Left hindlimb (tissue), 1 donor: ENCODE data around the gene ALK.

Experiments
- DNase-seq: peaks from one replicate; pipeline ENCODE4 v3.0.0-alpha.2; 2018

The ALK gene

DNA sequence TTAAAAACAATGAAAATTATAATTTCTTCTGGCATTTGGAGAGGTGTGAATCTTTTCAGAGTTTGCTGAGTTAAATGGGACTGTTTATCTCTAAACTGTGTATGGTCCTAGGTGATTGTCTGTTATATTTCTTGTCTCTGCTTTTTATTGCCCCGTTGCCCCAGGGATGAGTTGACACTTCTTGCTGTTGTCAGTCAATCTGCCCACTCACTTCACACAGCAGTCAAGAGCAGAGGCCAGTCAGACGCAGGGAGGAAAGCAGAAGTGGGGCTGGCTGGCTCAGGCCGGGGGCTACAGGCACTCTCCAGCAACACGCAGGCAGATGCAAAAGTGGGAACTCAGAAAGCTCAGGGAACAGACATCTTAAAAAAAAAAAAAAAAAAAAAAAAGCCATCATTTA lies 441.0 kb downstream of the ALK start:
- no peak for DNase-seq

DNA sequence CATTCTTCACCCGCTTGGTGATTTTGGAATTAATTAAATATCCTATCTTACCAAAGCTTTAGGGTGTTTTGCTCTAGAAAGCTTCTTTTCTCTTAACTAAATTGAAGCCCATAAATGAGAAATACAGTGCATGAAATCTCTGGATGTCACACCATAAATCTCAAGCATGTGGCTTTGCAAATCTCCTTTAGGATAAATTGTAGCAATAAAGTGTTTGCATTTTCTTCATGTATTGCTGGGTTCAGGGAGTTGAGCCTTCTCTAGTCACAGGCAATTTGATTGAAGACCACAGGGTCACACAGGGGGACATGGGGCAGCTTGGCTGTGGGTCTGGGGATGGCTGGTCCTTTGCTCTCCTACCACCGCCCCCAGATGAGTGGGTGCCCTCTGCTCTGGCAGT lies 442.0 kb downstream of the ALK start:
- no peak for DNase-seq

DNA sequence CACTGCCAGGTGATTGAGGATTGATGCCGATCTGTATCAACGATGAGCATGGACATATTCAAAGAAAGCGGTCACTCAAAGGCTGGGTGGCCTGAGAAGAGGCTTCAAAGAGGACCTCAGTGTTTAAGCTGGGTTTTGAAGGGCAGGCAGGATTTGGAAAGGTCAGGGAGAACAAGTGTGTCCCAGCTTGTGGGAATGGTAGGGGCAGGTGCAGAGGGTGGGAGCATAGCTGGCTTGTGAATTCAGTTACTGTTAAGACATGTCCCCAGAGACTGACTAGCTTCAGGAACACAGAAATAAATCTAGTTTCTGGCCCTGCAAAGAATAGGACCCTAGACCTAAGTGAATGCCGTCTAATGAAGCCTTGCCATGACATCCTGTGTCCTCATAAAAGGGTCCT lies 442.7 kb downstream of the ALK start:
- DNase-seq = no peak

DNA sequence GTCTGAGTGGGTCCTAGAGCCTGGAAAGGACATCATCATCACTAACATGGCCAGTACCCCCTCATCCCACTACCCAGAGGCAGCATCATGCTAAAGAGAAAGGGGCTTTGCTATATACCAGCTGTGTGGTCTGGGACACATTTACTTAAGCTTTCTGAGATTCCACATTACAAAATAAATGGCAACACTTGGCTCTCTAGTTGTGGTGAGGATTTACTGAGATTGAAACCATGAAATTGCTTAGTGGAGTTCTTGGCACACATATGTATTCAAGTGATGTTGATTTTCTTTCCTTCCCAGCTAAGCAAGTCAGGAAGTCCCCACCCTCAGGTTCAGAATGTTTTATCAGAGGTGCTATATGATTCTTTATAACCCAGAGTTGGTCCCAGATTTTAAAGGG lies 444.2 kb downstream of the ALK start:
- DNase-seq = no peak

DNA sequence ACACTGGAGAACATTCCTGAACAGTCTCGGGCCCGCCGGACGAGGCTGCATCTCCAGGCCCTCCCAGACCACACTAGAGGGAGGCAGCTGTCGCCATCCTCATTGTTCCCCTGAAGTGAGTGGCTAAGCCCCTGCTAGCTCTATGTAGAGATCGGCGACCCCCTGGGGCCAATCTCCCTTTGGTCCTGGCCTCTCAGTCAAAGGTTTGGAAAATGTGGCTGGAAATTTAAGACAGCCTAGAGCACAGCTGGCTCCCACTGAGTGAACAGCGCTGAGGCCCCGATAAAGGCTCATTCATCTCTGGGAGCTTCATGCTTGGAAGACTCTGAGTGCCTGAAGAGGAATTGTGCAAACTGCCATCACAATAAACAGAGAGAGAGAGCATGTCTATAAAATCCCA lies 445.9 kb downstream of the ALK start:
- DNase-seq = no peak

DNA sequence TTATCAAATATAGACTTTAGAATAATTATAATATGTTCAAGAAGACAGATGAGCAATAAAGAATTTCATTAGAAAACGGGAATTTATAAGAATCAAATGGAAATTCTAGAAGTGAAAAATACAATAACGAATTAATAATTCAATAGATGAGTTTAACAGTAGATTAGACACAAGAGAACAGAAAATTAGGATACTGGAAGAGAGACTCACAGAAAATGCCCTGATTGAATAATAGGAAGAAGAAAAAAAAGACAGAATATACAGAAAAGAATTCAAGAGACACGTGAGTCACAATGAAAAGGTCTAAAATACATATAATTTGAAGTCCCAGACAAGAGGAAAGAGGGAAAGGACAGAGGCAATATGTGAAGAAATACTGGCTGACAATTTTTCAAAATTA lies 451.4 kb downstream of the ALK start:
- DNase-seq = no peak

DNA sequence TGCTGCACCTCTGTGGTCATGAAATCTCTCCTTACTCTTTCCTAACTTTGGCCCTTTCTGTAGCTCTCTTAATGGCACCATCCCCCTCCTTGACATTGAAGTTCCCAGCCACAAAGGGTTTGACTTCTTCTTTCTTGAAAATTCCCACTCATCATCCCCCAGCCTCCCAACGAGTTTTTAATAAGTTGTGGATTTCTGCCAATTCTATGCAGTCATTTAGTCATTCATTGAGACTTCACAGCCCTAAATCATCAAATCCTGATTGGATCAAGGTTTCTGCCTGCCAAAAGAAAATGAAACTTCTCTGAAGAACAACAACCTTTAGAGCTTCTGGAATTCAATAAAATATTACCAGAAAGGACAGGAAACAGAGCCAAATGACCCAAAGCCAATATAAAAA lies 451.9 kb downstream of the ALK start:
- no peak for DNase-seq

DNA sequence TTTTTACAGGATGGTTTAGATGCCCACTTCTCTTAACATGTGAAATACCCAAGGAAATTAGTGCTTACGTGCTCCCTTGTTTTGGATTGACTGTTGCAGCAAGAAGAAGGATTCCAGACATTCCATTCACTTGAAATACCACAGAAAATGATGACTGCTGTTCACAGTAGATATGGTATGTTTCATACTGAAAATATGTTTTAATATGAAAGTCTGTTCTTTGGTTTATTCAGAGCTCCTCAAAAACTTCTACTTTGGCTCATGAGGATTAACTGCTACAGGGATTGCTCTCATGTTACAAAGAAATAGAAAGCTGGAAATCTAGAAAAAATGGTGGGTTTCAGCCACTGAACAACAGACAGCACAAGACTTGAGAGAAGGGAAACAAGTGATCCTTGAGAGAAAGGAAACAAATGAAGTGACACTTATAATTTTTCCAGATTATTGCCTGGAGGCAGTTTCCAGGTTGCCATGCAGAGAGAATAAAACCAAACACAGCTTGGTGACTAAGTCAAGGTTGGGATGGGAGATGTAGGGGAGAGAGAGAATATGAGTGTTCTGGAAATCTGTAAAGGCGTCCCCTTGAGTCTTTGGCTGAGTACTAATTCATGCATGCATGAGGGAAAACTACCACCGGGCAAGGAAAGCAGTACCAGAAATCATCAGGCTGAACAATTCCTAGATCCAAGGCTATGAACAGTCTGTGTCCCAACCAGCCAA lies 458.0 kb downstream of the ALK start:
- no peak for DNase-seq

DNA sequence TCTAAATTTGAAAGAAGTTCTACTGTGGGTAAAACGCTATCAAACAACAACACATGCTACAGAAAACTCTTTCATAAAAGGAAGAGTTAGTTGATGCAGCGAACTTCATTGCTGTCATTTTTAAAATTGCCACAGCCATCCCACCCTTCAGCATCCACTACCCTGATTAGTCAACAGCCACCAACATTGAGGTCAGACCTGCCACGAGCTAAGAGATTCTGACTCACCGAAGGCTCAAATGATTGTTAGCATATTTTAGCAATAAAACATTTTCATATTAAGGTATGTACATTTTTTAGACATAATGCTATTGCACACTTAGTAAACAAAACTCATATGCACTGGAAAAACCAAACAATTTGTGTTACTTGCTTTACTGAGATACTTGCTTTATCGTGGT lies 459.1 kb downstream of the ALK start:
- no peak for DNase-seq

DNA sequence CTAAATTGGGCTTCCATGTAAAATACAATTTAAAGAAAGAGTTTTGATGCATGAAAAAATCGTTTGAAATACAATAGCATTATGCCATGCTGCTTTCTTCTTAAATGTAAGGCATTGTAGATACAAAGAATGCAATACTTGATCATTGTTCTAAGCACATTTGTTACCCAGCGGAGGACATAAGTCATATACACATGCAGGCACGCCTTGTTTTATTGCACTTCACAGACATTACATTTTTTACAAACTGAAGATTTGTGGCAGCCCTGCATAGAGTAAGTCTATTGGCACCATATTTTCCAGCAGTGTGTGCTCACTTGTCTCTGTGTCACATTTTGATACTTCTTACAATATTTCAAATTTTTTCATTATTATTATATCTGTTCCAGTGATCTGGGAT lies 461.2 kb downstream of the ALK start:
- DNase-seq = no peak

DNA sequence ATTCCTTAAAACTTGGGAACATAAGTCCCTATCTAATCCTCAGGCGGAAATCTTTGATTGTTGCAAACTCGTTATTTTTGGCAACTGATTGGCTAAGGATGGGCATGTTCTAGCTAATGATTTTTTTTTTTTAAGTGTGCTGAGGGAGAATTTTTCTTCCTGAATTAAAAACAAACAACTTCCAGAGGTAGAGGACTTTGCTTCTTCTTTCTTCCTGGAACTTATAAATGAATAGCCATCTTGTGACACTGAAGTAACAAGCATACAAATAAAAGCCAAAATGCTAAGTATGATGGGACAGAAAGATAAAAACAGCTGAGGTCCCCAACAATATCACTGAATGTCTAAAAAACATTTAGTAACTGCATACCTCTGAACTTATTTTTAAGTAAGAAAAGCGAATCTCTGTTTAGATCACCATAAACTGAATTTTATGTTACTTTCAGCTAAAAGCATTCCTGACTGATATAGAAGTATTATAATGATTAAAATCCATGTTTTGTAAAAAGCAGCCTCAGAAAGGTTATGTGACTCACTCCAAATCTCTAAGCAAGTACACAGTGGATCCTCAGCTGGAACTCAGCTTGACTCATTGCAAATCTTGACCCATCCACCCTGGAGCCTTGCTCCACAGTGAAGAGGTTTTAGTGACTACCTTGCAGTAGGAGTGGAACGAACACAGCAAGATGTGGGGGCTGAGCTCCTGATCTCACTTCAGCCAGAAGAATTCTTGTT lies 461.8 kb downstream of the ALK start:
- DNase-seq = no peak

DNA sequence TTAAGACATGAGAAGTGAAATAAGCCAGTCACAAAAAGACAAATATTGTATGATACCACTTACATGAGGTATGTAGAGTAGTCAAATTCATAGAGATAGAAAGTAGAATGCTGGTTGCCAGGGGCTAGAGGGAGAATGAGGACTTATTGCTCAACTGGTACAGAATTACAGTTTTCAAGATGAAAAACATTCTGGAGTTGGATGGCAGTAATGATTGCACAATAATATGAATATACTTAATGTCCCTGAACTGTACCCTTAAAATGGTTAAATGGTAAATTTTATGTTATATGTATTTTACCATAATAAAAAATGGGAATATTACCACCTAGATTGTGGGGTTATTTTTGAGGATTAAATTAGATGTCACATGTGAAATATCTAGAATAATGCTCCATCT lies 465.0 kb downstream of the ALK start:
- DNase-seq = no peak

DNA sequence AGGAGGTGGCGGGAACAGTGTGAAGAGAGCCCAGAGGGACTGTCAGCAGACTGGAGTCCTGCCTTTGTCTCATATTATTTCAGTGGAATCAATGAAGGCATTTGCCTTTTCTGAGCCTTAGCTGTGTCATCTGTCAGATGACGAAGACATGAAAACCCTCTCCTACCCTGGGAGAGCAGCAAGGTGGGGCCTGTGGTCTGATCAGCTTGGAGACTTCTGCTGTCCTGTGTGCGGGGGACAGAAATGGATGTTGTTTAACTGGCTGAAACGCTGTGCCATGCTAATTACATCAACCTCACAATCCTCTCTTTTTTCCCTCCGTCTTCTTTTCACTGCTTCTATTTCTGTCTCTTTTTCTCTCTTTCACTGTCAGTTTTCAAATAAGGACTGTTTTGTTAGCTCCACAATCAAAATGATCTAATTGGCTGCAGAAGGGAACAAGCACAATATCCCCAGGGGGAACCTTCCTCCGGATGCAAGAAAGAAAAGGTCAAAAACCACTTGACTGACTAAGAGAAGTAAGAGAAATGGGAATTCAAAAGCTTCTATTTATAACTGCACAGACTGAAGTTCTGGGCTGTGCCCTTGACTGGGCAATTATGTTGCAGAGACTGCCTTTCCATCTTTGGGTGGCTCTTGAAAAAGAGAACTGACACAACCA lies 466.1 kb downstream of the ALK start:
- DNase-seq = no peak

DNA sequence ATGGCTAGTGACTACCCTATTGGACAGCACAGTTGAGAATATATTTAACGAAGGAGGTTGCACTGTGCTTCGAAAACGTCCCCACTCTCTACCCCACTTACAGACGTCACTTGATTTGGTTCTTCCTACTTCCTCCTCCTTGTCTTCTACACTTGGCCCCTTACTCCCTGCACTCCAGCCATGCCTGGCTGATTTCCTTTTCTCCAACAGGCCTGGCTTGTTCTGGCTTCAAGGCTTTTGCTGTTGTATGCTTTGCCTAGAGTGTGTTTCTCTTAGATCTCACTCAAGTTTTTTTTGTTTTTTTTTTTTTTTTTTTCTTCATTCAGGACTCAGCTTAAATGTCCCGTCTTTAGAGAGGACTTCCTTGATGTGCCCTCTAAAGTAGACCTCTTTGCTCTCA lies 469.4 kb downstream of the ALK start:
- no peak for DNase-seq

DNA sequence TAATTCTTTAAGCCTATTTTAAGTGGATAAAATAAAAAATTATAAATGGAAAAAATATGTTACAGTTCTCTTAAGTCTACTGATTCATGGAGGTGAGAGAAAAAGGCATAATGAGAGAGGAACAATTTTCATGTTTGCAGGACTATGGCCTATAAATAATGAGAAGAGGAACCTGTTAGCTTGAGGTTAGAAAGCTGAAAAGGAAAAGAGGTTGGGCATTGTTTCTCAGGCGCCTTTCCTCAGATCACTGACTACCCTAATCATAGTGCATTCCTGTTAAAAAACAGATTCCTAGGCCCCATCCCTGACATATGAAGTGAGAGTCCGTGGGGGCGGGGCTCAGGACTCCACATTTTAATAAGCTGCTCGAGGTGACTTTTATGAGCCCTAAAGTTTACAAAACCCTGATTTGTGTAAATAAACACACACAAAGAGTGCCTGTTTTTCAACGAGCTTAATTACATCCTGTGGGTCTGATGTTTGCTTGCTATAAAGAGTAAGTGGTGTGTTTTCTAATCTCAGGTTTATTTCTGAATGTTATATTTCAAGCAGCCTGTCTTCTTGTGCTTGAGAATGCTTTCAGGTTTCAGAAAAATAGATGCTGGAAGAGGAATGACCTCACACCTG lies 470.7 kb downstream of the ALK start:
- no peak for DNase-seq

DNA sequence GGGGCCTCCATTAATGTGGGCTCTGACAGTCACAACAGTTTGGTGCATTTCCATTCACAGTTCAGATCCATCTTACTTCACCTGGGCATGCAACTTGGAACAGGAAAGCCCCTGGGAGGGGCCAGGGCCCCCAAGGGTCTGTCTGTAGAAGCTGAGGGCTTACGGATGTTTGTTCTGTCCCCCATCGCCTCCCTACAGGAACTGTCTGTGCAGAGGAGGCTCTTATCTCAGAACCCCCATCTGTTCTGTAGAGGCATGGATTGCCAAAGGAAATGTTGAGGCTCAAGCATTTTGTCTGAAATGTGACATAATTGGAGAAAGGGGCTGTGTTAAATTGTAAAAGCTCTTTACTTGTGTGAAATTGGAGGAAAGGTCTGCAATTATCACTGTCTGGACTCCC lies 471.9 kb downstream of the ALK start:
- DNase-seq = no peak

DNA sequence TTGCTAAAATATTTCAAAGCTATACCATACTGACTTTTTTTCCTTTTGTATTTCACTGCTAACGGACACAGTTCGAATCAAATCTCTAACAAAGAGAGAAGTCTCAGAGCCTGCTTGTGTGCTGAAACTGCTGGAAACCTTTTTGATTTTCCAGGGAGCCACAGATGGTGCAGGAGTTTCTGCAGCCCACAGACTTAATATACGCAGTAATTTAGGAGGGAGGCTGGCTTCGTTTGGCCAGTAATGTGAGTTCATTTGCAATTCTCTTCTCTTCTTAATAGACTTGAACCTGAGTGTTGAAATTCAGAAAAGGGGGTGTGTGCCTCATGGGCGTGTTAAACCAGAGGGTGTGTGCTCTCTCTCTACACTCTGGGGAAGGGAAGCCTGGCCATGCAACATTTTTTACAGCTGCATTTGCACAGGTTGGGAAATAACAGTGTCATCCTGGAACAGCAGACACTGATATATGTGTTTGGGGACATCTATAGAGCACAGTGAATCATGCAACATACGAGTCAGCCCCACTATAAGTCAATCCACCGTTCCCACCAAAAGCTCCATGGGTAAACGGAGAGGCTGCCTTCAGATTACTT lies 473.2 kb downstream of the ALK start:
- no peak for DNase-seq

DNA sequence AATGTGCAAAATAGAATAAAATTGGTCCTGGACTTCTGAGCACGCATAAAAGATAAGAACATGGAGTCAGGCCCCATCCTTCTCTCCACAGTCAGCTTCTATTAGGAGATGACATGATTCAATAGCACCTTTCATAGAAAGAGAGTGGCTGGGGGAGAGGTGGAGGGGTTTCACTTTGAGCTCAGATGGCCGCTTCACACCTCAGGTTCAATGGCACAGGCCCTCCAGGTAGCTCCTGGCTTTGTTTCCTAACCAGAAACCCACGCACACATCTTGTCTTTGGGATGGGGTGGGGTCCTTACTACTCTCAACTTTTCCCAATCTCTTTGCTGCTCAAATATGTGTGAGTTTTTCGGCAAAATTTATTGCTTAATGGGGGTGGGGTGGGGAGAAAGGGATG lies 473.9 kb downstream of the ALK start:
- DNase-seq = no peak

DNA sequence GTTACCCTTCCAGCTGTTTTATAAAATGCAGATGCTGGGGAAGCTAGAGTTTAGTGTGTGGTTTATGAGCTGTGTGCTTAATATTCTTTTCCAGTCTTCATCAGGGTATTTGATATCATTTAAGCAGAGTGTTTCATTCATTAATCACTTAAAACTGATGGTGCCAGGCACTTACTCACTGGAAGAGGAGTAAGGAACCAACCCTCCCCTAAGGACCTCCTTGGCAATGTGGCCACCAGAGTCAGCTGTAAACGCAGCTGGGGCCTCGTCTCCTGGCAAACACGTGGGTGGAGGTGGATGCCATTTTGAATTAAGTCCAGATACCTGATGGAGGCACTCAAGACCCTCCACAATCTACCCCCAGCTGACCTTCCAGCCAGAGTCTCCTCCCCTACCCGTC lies 474.5 kb downstream of the ALK start:
- no peak for DNase-seq

DNA sequence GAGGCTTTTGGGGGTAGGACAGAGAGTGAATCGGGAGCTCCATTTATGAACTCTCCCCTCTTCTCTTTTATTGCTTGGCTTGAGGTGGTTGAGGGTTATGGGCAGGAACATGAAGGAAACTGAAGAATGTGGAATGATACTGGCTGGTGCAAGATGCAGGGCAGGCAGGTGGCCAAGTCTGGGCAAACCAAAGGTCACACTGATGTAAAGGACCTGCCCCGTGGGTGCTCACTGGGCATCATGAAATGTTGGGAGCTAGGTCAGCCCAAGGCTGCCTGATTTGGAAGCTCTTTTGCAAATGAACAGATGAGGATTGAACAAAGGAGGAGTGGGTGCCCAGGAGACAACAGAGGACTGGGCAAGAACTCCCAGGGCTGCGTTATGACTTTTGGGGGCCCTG lies 477.2 kb downstream of the ALK start:
- no peak for DNase-seq

DNA sequence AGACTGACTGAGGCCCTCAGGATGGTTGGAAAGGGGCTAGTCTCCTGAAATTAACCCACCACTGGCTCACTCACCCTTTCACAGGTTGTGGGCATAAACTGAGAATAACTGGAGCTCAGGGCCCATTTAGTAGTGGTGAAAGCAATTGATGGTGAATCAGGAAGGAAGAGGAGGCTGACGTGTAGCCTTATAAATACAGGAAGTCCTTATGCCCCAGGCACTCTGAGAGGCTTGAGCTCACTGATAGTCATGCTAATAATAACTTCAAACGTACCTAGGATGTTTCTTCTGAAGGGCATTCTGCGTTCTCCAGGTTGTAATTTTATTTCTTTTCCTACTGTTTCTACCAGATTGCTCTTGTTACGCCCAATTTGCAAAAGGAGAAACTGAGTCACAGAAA lies 477.8 kb downstream of the ALK start:
- DNase-seq = no peak

DNA sequence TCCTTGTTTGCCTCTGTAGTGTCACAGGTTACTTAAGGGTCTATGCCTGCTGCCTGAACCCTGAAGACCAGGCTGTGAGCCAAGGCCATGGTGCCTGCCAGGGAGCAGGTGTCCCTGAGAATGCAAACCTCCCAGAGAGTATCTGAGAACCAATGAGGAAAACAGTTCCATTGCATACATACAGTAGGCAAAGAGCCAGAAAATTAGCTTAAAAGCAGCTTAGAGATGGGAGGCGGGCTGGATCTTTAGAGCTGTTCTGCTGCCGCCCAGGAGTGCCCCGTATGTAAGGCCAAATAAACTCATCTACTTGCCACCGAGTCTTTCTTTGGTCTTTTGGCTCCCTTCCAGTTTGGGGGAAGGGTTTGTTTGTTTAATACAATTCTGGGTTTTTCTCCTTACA lies 478.2 kb downstream of the ALK start:
- DNase-seq = no peak

DNA sequence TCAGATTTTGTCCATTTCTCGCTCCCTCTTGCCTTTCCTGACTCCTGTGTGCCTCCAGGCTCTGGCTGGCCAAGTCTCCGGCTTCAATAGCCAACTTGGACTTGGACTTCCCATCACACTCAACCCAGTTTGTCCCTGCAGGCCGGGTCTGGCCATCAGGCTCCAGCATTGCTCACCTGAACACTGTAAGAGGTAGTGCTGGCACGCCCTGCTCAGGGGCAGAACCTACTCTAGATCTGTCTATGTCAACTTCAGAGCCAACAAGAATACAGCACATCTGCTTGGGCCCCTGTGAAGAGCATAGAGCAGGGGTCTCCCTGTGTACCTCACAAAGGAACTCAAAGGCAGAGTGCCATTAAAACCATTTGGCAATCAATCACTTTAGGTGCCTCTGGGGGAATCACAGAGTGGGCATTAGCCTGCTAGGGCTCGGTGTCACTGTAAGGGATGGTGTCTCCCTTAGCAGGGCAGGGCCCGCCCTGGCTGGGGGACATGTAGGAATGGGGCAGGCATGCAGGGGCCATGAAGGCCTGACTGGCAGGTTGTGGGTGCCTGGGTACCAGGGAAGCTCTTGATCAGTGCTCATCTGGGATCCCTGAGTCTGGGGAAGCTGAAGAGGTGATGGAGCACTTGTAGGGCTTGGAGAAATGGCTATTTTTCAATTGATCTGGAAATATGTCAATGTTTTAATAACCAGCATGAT lies 480.3 kb downstream of the ALK start:
- DNase-seq = no peak
